Chondrocyte (in vitro differentiated cells): ENCODE results near the gene TIE1. TPM values are rescaled to one million over a fixed set of nuclear protein-coding genes. Genes with fewer than 3 reads are reported as not detected.
A peak's percentile ranks its signal among the peaks of the same experiment; 100 is the strongest.

Source experiments
- DNase-seq: peaks from one replicate; pipeline ENCODE4 v3.0.0; 2021; ENCODE audit warnings: mixed read lengths, low spot score
- H3K27ac Mint-ChIP-seq: one replicate; pipeline ENCODE4 v1.8.0; 2021; ENCODE audit warnings: mild to moderate bottlenecking, moderate library complexity, mixed read lengths; ENCODE audit not compliant: unreplicated experiment
- H3K27me3 Mint-ChIP-seq: 2 replicates; pipeline ENCODE4 v1.8.0; 2021; ENCODE audit warnings: low read depth, mixed read lengths
- H3K36me3 Mint-ChIP-seq: 2 replicates; pipeline ENCODE4 v1.8.0; 2021; ENCODE audit warnings: low read depth, mixed read lengths
- H3K4me1 Mint-ChIP-seq: 2 replicates; pipeline ENCODE4 v1.8.0; 2021; ENCODE audit warnings: low read depth, mild to moderate bottlenecking, mixed read lengths
- H3K4me3 Mint-ChIP-seq: one replicate; pipeline ENCODE4 v1.8.0; 2021; ENCODE audit warnings: mild to moderate bottlenecking, moderate library complexity, mixed read lengths; ENCODE audit not compliant: unreplicated experiment
- H3K9me3 Mint-ChIP-seq: 2 replicates; pipeline ENCODE4 v1.8.0; 2021; ENCODE audit warnings: low read depth, mixed read lengths
- CTCF ChIP-seq: fragments of 200-600 bp; sonication (generic); IDR thresholded peaks from 2 replicates; pipeline ENCODE4 v1.5.0; 2021; ENCODE audit warnings: antibody characterized with exemption, mild to moderate bottlenecking, moderate library complexity
- total RNA-seq: library from RNA; stranded (reverse); gene quantifications from 3 replicates; pipeline ENCODE4 v1.2.1, GENCODE V29; 2021

The TIE1 gene
- total RNA-seq, 1 donor from 2014 or later: not detected

- no peak overlapping the region for H3K27ac Mint-ChIP-seq
- H3K4me1 Mint-ChIP-seq: peaks cover 6% of the 10 kb centered on the region
These were observed 11.7 kb upstream of the TIE1 start for GRCh38 chr1:43288785-43289706.

GRCh38 chr1:43292216-43292615 lies 8.6 kb upstream of the TIE1 start:
- Mint-ChIP-seq H3K4me3 (no peak overlapping the region), H3K9me3 (no peaks in the 10 kb centered on the region), H3K36me3 (no peaks in the 10 kb centered on the region), H3K27me3 (peaks cover 9% of the 10 kb centered on the region), H3K4me1 (peaks cover 31% of the 10 kb centered on the region), H3K27ac (no peak overlapping the region)
- no peak for TF ChIP-seq CTCF
- no peak for DNase-seq

More at GRCh38 chr1:43288785-43289706, 11.7 kb upstream of the TIE1 start:
- H3K9me3 Mint-ChIP-seq: no peaks in the 10 kb centered on the region
- H3K27me3 Mint-ChIP-seq: peaks cover 10% of the 10 kb centered on the region
- H3K4me3 Mint-ChIP-seq: no peak overlapping the region
- peak; percentile 43 for DNase-seq
- H3K36me3 Mint-ChIP-seq: no peaks in the 10 kb centered on the region
- TF ChIP-seq CTCF: no peak

- no peak for TF ChIP-seq CTCF
- H3K4me1 Mint-ChIP-seq: peaks cover 31% of the 10 kb centered on the region
- H3K27ac Mint-ChIP-seq: no peak overlapping the region
These were observed 8.1 kb upstream of the TIE1 start for GRCh38 chr1:43292679-43293078.

GRCh38 chr1:43293176-43293575 lies 7.6 kb upstream of the TIE1 start:
- no peak for TF ChIP-seq CTCF
- Mint-ChIP-seq H3K4me1 (peaks cover 31% of the 10 kb centered on the region), H3K36me3 (no peaks in the 10 kb centered on the region), H3K27ac (no peak overlapping the region), H3K4me3 (no peak overlapping the region), H3K9me3 (no peaks in the 10 kb centered on the region), H3K27me3 (peaks cover 4% of the 10 kb centered on the region)
- no peak for DNase-seq

More at GRCh38 chr1:43292679-43293078, 8.1 kb upstream of the TIE1 start:
- no peak for DNase-seq
- Mint-ChIP-seq H3K4me3 (no peak overlapping the region), H3K27me3 (peaks cover 6% of the 10 kb centered on the region), H3K36me3 (no peaks in the 10 kb centered on the region), H3K9me3 (no peaks in the 10 kb centered on the region)

- Mint-ChIP-seq H3K27ac (peak overlapping the region; percentile 17), H3K9me3 (no peaks in the 10 kb centered on the region), H3K36me3 (no peaks in the 10 kb centered on the region), H3K4me3 (no peak overlapping the region), H3K27me3 (no peaks in the 10 kb centered on the region), H3K4me1 (peaks cover 31% of the 10 kb centered on the region)
- no peak for TF ChIP-seq CTCF
- no peak for DNase-seq
These were observed 6.7 kb upstream of the TIE1 start for GRCh38 chr1:43293896-43294760.
